ENCODE results near the gene LUZP1. TPM values are rescaled to one million over a fixed set of nuclear protein-coding genes. Genes with fewer than 3 reads are reported as not detected.

Gene LUZP1
- total and polyA plus RNA-seq, 10 of the 15 experiments (the other 5 are each of a cell fraction or from before 2014, with no cell fraction given) = 11.3 to 28.2 (median 17.3) TPM

DNA sequence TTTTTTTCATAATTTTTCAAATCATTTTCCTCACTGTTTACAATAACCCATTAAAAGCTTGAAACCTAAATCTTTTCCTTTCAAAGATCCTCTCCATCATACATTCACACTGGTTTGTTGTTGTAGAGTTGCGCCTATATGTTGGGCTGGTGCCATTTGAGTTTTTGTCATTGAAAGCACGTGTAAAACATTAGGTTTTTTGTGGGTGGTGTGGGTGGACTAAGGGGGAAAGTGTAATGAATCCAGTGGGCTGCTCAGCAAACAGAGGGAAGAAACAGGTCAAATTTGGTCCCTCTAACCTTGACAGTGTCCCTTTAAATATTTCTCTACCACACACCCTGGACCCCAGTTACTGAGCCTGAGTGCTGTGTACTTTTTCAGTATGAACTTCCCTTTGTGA is 102.6 kb downstream of the LUZP1 start:
- no peak overlapping the region for H2AFZ ChIP-seq (ENCODE audit: control insufficient read depth, low read depth, low read length)
- H3K4me2 ChIP-seq (ENCODE audit: control insufficient read depth, insufficient read depth) = no peak overlapping the region
- no peak for TF ChIP-seq CBFB (IDR thresholded peaks at IDR 0.05; ENCODE audit: low read depth)
- TF ChIP-seq MYB (IDR thresholded peaks at IDR 0.05; ENCODE audit: borderline replicate concordance, low read depth, low read length) = no peak
- no peak for TF ChIP-seq JUNB (IDR thresholded peaks at IDR 0.05)
- TF ChIP-seq, protein P1, sequence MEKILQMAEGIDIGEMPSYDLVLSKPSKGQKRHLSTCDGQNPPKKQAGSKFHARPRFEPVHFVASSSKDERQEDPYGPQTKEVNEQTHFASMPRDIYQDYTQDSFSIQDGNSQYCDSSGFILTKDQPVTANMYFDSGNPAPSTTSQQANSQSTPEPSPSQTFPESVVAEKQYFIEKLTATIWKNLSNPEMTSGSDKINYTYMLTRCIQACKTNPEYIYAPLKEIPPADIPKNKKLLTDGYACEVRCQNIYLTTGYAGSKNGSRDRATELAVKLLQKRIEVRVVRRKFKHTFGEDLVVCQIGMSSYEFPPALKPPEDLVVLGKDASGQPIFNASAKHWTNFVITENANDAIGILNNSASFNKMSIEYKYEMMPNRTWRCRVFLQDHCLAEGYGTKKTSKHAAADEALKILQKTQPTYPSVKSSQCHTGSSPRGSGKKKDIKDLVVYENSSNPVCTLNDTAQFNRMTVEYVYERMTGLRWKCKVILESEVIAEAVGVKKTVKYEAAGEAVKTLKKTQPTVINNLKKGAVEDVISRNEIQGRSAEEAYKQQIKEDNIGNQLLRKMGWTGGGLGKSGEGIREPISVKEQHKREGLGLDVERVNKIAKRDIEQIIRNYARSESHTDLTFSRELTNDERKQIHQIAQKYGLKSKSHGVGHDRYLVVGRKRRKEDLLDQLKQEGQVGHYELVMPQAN (conservative IDR thresholded peaks at IDR 0.05) = no peak
- TF ChIP-seq, protein P2, sequence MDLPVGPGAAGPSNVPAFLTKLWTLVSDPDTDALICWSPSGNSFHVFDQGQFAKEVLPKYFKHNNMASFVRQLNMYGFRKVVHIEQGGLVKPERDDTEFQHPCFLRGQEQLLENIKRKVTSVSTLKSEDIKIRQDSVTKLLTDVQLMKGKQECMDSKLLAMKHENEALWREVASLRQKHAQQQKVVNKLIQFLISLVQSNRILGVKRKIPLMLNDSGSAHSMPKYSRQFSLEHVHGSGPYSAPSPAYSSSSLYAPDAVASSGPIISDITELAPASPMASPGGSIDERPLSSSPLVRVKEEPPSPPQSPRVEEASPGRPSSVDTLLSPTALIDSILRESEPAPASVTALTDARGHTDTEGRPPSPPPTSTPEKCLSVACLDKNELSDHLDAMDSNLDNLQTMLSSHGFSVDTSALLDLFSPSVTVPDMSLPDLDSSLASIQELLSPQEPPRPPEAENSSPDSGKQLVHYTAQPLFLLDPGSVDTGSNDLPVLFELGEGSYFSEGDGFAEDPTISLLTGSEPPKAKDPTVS (IDR thresholded peaks at IDR 0.05; ENCODE audit: low read depth, low read length) = no peak
- TF ChIP-seq, protein P3, sequence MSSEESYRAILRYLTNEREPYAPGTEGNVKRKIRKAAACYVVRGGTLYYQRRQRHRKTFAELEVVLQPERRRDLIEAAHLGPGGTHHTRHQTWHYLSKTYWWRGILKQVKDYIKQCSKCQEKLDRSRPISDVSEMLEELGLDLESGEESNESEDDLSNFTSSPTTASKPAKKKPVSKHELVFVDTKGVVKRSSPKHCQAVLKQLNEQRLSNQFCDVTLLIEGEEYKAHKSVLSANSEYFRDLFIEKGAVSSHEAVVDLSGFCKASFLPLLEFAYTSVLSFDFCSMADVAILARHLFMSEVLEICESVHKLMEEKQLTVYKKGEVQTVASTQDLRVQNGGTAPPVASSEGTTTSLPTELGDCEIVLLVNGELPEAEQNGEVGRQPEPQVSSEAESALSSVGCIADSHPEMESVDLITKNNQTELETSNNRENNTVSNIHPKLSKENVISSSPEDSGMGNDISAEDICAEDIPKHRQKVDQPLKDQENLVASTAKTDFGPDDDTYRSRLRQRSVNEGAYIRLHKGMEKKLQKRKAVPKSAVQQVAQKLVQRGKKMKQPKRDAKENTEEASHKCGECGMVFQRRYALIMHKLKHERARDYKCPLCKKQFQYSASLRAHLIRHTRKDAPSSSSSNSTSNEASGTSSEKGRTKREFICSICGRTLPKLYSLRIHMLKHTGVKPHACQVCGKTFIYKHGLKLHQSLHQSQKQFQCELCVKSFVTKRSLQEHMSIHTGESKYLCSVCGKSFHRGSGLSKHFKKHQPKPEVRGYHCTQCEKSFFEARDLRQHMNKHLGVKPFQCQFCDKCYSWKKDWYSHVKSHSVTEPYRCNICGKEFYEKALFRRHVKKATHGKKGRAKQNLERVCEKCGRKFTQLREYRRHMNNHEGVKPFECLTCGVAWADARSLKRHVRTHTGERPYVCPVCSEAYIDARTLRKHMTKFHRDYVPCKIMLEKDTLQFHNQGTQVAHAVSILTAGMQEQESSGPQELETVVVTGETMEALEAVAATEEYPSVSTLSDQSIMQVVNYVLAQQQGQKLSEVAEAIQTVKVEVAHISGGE (CRISPR knock-in tag; IDR thresholded peaks at IDR 0.05) = no peak
- TF ChIP-seq BMI1 (IDR thresholded peaks at IDR 0.05; ENCODE audit: borderline replicate concordance) = no peak
- no peak for TF ChIP-seq RAD21 (IDR thresholded peaks at IDR 0.05; ENCODE audit: insufficient read depth, low read depth, low read length)
- no peak for TF ChIP-seq KAT2A (conservative IDR thresholded peaks at IDR 0.05; ENCODE audit: control insufficient read depth, low read depth, low read length)
- TF ChIP-seq PAX5 (IDR thresholded peaks at IDR 0.05; ENCODE audit: borderline replicate concordance, low read depth, low read length) = no peak
- TF ChIP-seq ZNF274 (IDR thresholded peaks at IDR 0.05; ENCODE audit: insufficient read depth, insufficient read length) = no peak
- no peak for TF ChIP-seq NR2F1 (conservative IDR thresholded peaks at IDR 0.05)
- TF ChIP-seq YBX1 (IDR thresholded peaks at IDR 0.05) = no peak
- SMC1A ChIA-PET (ENCODE audit: uncharacterized antibody, unreplicated experiment) = interaction anchor here (0.6 to 1.3 kb wide), 3 partner anchors 10 to 32 kb away, joined by 3 read pairs; no protein-coding TSS in a partner anchor
- 95% methylated on average over 2 of the region's 2 CpGs for WGBS (ENCODE audit: insufficient coverage, insufficient replicate concordance, low lambda C conversion rate, missing lambda C conversion rate)
- CTCF ChIA-PET = interaction anchor here (1.0 to 1.3 kb wide), 2 partner anchors 23 to 118 kb away, joined by 3 to 4 read pairs; no protein-coding TSS in a partner anchor
- no peak overlapping the region for H3K9ac ChIP-seq (ENCODE audit: control insufficient read depth, insufficient read depth, low read length)
- no peaks in the 10 kb centered on the region for H3K4me1 ChIP-seq (ENCODE audit: control insufficient read depth, insufficient read depth, low read length)
- no peak for DNase-seq (ENCODE audit: low read depth, low spot score)
- BruUV-seq (replicated peaks) = no TSS peak
- no peaks in the 10 kb centered on the region for H3K27me3 ChIP-seq (replicated peaks in 1 of 2; ENCODE audit: control insufficient read depth in 2 of 2, insufficient read depth in 2 of 2, low read length in 1 of 2)
- in situ Hi-C loops (cut with MboI) (no loop called here), intact Hi-C loops (cut with micrococcal nuclease; ENCODE audit: unreplicated experiment) (loop anchor here (5.0 kb wide), 1 partner anchor 89 kb away; no protein-coding TSS in a partner anchor)
- no peak for FAIRE-seq
- no peaks in the 10 kb centered on the region for H4K20me1 ChIP-seq (ENCODE audit: control insufficient read depth, insufficient read depth)
- H3K9me3 ChIP-seq (replicated peaks; ENCODE audit: control insufficient read depth, insufficient read depth, low read length) = no peaks in the 10 kb centered on the region
- no peak for ATAC-seq
- RAD21 ChIA-PET (ENCODE audit: unreplicated experiment) = no interaction called here
- H3K27ac ChIP-seq (ENCODE audit: control insufficient read depth, insufficient read depth) = no peak overlapping the region
- no peak overlapping the region for H3K4me3 ChIP-seq
- peaks cover 10 to 36% of the 10 kb centered on the region in 2 experiments for H3K36me3 ChIP-seq (ENCODE audit: control insufficient read depth in 2 of 2, insufficient read depth in 2 of 2, low read length in 1 of 2)
- POLR2A ChIA-PET = no interaction called here
- H3K79me2 ChIP-seq (ENCODE audit: control insufficient read depth, insufficient read depth, low read length) = no peaks in the 10 kb centered on the region

Measured in GM12878 (cell line).